Measurements from ENCODE around the gene BAIAP2. TPM values are rescaled to one million over a fixed set of nuclear protein-coding genes. Genes with fewer than 3 reads are reported as not detected.
"Not testable (repeated sequence)": the region's sequence is repeated elsewhere in the genome, so short reads cannot be mapped to it uniquely, and the experiment has no call there.

BAIAP2 gene
- total RNA-seq, 1 donor from 2014 or later, result 57.7 TPM

GRCh38 chr17:81021531-81022343 lies 13.2 kb upstream of the BAIAP2 start:
- DNase-seq (ENCODE audit: low read depth in 2 of 2), result no peak

DNA sequence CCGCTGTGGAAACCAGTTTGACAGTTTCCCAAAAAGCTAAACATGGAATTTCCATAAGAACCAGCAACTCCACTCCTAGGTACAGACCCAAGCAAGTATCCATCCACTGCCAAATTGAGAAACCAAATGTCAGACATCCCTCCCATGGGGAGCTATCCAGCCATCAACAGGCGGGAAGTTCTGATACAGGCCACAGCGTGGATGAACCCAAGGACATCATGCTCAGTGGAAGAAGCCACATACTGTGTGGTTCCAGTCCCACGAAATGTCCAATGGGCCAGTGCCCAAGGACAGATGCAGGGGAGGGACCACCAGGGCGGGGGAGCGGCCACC lies 12.6 kb upstream of the BAIAP2 start:
- DNase-seq (ENCODE audit: low read depth in 2 of 2), result no peak

DNA sequence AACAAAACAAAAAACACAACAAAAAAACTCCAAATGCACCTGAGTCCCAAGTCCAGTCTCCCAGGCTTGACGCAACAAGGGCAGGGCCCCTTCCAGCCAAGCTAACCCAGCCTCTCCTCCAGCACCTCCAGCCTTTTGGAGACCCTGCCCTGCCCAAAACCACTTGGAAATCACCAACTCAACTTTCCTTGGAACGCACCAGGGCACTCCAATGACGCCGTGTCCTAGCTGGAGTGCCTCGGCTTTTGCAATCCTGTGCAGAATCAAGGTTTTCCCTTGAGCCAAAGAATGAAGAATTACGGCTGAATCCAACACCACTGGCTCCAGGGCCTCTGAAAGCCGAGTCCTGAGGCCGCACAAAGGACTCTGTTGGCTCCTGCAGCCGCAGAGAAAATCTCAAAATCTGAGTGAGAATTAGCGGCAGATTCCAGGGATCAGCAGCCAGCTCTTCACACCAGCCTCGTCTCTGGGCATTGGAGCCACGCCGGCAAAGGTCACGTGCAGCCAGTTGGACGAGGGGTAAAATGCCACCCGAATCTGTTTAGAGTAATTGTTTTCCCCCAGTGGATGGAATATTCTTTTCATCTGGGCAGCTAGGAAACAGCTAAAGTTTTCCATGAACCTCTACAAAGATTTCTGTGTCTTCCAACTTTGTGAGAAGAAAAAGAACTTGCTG lies 9.7 kb upstream of the BAIAP2 start:
- DNase-seq (ENCODE audit: low read depth in 2 of 2), result no peak

- no peak for DNase-seq (ENCODE audit: low read depth in 2 of 2)
Measured at GRCh38 chr17:81025741-81026129, 9.2 kb upstream of the BAIAP2 start.

GRCh38 chr17:81026266-81027036 lies 8.5 kb upstream of the BAIAP2 start:
- DNase-seq (ENCODE audit: low read depth in 2 of 2), result no peak

GRCh38 chr17:81027038-81027437 lies 7.9 kb upstream of the BAIAP2 start:
- no peak for DNase-seq (ENCODE audit: low read depth in 2 of 2)

- no peak for DNase-seq (ENCODE audit: low read depth in 2 of 2)
Measured at GRCh38 chr17:81027591-81028505, 7.1 kb upstream of the BAIAP2 start.

GRCh38 chr17:81028506-81028858 lies 6.5 kb upstream of the BAIAP2 start:
- DNase-seq (ENCODE audit: low read depth in 2 of 2), result no peak

- DNase-seq (ENCODE audit: low read depth in 2 of 2), result no peak
Measured at GRCh38 chr17:81029859-81030258, 5.1 kb upstream of the BAIAP2 start.

DNA sequence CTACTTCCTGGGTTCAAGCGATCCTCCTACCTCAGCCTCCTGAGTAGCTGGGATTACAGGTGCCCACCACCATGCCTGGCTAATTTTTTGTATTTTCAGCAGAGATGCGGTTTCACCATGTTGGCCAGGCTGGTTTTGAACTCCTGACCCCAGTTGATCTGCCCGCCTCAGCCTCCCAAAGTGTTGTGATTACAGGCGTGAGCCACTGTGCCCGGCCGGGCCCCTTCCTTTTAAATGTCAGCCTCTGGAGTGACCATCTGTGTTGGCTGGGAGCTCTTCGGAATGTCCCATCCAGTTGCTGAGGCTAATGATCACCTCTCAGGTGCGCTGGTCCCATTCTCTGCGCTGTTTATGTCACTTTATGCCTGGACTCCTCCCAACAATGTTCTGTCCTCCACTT lies 4.6 kb upstream of the BAIAP2 start:
- not testable (repeated sequence) for DNase-seq (ENCODE audit: low read depth in 2 of 2)

DNA sequence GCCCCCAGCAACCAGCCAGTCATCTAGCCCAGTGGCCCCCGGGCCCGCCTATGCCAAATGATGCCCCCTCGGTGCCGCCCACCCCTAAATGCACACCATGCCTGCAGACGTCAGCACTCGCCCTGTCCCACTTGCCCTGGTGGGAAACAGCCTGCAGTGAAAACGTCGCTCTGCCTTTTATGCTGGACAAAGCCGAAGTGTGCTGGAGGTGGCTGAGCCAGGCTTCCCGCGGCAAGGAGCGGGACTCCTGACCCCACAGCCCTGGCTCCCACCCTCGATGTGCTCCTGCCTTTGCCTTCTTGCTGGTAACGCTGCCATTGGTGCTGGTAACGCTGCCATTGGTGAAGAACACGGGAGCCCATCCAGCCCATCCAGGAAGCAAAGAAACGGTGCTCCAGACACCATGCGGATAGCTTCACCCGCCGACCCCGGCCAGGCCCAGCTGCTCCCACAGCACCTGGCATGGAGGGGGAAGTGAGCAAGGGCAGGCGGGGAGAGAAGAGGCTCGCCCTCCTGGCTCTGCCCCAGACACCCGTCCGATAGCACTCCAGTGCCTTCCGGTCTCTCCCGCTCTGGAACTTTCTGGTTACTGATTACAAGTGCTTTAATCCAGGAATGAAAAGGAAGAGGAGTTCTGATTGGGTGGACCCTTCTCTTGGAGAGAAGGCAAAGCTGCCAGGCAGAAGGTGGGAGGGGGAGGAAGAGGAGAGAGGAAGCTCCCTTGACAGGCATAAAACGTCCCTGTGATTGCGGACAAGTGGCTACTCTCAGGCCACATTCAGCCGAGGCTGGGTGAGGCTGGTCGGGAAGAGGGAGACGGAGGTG lies 4.0 kb upstream of the BAIAP2 start:
- peak in 1 of 2 donors; percentile 52 for DNase-seq (ENCODE audit: low read depth in 2 of 2)

DNA sequence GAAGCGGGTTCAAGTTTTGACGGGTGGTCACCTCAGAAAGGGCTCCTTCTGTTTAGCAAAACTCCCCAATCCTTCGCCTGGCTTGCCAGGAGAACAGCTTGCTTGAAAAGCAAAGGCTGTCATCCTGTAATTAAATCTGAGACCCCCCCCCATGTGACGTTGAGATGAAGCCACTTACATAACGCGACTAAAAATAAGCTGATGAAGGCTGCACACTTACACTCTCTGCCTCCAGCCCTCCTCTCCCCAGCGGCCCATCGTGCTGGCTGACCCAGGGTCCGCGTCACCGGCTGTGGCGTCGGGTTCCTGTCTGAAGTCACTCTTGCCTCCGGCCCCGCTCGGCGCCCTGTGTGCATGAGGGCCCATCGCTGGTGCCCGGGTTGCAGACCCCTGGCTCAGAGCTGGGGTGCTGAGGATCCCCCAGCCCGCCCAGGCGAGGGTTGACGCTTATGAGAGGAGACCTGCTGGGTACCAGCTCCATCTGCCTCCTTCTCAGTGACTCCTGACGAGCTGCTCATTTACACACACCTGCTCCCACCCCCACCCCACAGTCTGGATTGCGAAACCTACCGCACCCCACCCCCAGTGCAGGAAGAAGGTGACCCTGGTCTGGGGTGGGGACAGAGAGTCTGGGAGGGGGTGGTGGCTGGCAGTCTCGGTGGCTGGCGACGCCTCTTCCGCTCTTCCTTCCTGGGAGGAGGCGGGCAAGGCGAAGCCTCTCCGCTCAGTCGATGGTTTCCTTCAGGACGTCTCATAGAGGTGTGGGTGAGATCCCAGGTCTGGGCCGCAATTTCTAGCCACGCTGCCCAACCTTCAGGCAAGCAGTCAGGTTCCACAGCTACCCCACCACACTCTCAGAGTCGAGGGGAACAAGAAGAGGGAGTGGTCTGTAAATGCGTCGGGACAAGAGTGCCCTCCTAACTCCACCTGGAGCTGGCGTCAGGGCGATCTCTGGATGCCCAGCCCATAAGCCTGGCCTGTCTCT lies 3.1 kb upstream of the BAIAP2 start:
- no peak for DNase-seq (ENCODE audit: low read depth in 2 of 2)

DNA sequence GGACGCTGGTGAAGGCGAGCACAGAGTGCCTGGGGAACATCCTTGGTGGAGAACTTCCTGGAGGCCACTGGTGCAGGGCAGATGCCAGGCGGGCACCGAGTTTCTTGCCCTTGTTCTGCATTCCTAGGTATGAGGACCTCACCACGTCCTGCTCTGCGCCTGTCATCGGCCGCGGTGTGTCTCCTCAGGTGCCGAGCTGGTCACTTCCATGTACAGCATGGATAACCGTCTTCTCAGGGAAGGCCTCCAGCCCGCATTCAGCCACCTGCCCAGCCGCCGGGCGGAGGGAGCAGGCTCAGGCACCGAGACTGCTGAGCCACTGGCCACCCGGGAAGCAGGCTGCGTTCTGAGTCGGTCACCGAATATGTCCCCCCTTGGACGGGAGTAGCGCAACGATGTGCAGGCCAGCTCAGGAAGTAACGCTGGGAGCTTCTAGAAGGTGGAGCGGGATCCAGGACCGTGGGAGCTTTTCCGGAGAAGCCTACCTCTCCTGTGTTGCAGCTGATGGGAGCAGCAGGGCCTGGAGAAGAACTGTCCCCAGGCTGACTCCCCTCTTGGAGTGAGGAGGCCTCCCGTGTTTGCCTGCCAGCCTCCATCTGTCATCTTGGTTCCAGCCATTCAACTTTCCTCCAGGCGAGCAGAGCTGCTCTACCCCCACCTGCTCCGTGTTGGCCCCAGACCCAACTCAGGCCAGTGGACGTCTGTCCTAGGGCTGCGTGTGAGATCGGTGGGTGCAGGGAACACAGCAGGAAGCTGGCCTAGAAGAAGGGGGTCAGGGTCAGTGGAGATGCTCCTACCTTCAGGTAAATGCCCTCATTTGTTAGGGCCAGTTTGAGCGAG lies 2.1 kb upstream of the BAIAP2 start:
- DNase-seq (ENCODE audit: low read depth in 2 of 2), result no peak

DNA sequence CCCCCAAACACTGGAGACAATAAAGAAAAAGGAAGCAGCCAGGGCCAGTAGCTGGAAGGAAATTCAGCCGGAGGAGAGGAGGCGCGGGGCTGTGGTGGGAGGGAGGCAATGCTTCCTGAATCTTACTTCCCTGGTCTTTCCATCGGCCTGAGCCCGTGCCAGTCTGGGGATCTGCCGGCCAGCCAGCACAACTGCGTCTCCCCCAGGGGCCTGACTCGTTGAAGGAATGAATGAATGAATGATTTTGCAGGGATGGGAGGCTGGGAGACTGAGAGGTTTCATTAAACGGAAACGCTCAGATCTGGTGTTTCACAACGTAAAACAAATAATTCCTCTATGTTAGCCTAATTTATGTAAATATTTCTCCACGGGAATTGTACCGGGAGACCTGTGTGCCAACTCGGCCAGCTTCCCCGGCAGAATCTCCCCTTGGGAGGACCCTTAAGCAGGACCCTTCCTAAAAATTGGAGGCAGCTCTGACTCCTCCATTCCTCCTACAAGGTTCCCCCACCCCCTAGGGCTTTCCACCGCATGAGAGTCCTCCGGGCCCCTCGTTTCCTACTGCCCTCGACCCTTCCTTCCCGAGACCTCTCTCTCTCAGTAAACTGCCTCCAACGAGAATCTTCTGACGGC lies 1.3 kb upstream of the BAIAP2 start:
- DNase-seq (ENCODE audit: low read depth in 2 of 2), result no peak

DNA sequence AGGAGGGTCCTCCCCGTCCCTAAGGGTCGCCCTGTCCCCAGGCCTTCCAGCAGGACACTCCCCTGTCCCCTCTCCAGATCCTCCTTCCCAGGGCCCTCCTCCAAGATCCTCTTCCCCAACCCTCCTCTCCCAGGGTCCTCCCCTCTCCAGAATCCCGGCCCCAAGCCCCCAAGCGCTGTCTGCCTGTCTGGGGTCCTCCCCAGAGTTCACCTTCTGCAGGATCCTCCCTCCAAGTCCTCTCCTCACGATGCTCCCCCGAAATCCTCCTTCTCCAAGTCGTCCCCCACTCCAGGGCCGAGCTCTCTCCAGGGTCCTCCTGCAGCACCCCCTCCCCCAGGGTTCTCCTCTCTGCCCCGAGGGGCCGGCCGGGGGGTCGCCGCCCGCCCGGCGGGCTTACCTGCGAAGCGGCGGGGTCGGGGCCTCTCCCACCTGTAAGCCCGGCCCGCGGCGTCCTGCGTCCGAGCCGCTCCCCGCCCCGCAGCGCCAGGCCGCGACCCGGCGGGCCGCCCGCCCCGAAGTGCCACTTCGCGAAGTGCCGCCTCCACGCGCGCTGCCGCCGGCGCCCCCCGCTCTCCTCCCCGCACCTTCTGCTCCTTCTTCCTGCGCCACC lies 678 bp upstream of the BAIAP2 start:
- no peak for DNase-seq (ENCODE audit: low read depth in 2 of 2)

- DNase-seq (ENCODE audit: low read depth in 2 of 2), result peak; percentile 32 to 36
Measured at GRCh38 chr17:81035521-81036196, 708 bp downstream of the BAIAP2 start.

All from lung microvascular endothelial cell (primary cell).